Mesangial cell (primary cell): Measurements from ENCODE around the gene MAP3K10. TPM values are rescaled to one million over a fixed set of nuclear protein-coding genes. Genes with fewer than 3 reads are reported as not detected.

Experiments used
- total RNA-seq: library from RNA; depleted of rRNA; stranded (reverse); fragments of >200 nt; gene quantifications from 2 replicates; pipeline ENCODE4 v1.2.3, GENCODE V29; 2015

Gene MAP3K10
- total RNA-seq = 9.6 and 12.5 TPM in 2 replicates

DNA sequence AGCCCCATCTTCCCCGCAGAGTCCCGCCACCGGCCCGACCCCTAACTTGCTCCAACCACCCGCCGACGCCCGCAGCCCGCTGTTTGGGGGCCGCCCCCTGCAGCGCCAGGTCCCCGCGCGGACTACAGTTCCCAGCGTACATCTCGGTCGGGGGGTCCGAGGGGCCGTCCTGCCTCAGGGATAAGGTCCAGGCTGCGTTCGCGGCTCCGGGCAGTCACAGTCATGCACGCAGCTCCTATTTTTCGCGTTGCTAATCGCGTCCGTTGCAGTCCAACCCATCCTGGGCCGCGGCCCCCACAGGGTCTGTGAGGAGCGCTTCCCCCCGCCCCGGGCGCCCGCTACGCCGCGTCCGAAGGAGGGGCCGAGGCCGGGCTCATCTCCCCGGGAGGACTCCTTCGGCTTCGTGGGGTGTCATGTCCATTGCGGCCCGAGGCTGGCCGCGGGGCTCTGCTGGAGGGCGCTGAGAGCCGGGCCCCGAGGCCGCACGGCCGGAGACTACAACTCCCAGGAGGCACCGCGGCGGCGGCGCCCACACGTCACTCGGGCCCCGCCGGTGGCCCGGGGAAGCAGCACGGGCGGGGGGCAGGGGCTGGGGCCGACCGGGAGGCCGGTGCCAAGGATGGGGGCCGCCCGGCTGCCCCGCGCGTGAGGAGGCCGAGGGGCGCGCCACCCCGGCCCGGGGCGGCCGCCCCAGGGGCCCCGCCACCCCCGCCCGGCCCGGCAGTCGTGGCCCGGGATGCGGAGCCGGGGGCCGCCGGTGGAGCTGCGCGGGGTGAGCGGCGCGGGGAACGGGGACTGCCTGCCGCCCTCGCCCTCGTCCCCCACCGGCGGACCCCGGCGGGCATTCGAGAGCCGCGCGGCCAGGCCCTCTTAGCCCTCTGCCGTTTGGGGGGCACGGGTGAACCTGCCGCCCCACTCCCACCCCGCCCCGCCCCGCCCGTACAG, at the start of gene MAP3K10:
Gene MAP3K10, plus strand, starts transcription at position 536 of the 945 bp plus-strand sequence. CDS start 606 bp downstream, outside the sequence.

DNA sequence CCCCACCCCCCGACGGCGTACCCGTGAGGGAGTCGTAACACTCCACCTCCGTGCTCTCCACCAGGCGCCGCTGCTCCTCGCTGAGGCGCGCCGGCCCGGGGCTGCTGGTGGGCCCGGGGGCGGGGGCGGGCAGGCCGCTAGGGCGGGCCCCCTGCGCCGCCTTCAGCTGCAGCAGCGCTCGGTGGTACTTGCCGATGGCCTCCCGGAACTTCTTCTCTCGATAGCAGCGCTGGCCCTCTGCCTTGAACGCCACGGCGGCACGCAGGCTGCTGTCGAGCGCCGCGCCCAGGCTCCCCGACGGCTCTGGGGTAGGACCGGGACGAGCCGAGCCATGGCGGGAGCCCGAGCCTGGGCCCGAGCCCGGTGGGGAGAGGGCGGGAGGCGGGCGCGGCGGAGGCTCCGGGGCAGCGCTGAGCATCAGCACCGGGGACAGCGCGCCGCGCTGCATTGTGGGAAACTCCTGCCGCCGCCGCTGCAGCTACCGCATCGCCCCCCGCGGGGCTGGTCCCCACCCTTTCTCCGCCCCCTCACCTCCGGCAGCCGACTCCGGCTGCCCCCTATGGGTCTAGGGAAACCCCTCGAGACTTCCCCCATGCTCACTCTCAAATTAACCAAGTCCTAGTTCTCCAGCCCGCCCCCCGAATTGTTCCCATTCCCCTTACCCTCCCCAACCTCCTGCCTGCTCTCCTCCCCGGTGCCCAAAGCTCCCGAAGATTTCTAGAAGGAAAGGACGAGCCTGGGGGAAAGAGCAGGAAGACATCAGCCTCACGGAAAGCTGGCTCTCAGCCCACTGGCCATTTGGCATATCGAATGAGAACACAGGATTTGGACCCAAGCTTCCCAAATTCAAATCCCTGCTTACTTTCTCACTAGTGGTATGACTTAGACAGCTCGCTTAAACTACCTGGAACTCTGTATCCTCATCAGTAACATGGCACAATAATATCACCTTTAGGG, 27.0 kb downstream of the MAP3K10 start, which contains the start of gene TTC9B:
Gene TTC9B, minus strand, starts transcription at position 451 of the 957 bp plus-strand sequence. Its CDS starts 3 bp downstream, at position 448.

Other genes starting within 250 kb of the MAP3K10 start
- 98.1 and 161 TPM in 2 replicates for gene PSMC4, start 220.3 kb upstream of the MAP3K10 start, total RNA-seq
- 1.6 and 2.7 TPM in 2 replicates for gene ZNF546, start 194.4 kb upstream of the MAP3K10 start, total RNA-seq
- 1.6 and 7.7 TPM in 2 replicates for gene ZNF780B, start 135.2 kb upstream of the MAP3K10 start, total RNA-seq
- 5.5 and 5.6 TPM in 2 replicates for gene ZNF780A, start 100.5 kb upstream of the MAP3K10 start, total RNA-seq
- gene TTC9B, start 27.0 kb downstream of the MAP3K10 start, total RNA-seq = not detected in 2 replicates
- not detected in 2 replicates for gene CCNP, start 35.3 kb downstream of the MAP3K10 start, total RNA-seq
- gene AKT2, start 93.9 kb downstream of the MAP3K10 start, total RNA-seq = 75.6 and 91.8 TPM in 2 replicates
- gene C19orf47, start 157.0 kb downstream of the MAP3K10 start, total RNA-seq = 11.2 and 19.2 TPM in 2 replicates
- 235 and 546 TPM in 2 replicates for gene PLD3, start 157.3 kb downstream of the MAP3K10 start, total RNA-seq
- 0.25 TPM in 1 of 2 replicates, not detected in the other for gene HIPK4, start 198.8 kb downstream of the MAP3K10 start, total RNA-seq
- 1.1 and 3.4 TPM in 2 replicates for gene PRX, start 222.0 kb downstream of the MAP3K10 start, total RNA-seq
- gene SERTAD1, start 234.6 kb downstream of the MAP3K10 start, total RNA-seq = 8.0 and 12.5 TPM in 2 replicates